Kidney glomerular epithelial cell (primary cell): ENCODE results near the gene TRAF2.

Source experiments
- DNase-seq: peaks from one replicate; lab custom pipeline; 2025; lab: John Stamatoyannopoulos, UW

The TRAF2 gene

DNA sequence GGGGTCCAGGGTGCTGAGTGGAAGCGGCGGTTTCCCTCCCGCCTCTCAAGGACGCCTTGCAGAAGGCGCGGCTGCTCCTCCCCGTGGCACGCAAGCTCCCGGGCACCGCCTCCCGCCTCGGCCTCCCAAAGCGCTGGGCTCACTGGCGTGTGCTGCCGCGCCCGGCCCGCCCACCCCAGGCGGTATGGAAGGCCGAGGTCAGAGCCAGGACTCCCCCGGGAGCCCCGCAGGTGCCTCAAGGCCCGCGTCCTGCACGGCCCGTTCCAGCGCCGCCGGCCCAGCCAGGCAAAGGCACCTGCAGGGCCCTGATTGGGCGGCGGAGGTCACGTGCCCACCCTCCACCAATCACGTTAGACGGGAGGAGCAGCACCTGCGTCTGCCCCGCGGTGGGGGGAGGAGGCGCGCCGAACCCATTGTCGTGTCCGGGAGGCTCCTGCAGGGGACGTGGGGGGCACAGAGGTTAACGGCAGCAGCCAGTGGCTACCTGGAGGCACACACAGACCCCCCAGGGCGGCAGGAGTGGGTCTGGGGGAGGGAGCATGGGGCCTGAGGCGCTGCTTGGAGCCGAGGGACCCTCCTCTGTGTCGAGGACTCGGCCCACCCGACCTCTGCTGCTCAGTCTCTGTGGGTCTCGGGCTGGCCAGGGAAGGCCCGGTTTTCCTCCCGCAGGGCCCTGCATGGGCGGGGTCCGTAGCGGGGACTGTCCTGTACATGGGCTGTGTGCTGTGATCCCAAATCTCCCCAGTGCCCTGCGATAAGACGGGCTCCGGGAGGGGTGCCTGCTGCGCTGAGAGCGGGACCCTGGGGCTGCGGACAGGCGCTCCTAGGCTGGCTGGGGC lies 63.7 kb downstream of the TRAF2 start:
- DNase-seq = peak; percentile 84

DNA sequence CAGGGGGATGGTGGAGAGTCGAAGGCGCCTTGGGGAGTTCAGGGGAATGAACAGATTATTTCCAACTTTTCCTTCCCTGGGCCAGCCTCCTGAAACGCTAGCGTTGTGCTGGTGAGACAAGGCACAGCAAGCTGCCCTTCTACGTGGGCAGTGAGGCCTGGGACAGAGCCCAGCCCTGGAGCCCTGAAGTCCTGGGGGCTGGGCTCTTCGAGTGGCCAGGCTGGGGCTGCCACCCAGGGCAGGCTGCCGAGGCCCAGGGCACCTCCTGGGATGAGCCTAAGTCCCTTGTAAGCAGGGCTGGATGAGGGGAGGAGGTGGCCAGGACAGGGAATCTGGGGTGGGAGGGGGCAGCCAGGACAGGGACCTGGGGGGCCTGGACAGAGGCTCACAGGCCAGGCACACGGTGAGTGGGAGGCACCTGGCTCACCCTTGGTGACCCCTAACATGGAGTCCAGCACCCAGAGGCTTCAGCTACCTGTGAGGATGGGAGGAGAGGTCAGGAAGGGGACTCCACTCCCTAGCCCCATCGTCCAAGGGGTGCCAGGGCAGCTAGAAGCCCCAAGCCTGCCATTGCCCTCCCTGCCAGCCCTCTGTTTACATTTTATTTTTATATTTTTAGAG lies 64.5 kb downstream of the TRAF2 start:
- DNase-seq = no peak

DNA sequence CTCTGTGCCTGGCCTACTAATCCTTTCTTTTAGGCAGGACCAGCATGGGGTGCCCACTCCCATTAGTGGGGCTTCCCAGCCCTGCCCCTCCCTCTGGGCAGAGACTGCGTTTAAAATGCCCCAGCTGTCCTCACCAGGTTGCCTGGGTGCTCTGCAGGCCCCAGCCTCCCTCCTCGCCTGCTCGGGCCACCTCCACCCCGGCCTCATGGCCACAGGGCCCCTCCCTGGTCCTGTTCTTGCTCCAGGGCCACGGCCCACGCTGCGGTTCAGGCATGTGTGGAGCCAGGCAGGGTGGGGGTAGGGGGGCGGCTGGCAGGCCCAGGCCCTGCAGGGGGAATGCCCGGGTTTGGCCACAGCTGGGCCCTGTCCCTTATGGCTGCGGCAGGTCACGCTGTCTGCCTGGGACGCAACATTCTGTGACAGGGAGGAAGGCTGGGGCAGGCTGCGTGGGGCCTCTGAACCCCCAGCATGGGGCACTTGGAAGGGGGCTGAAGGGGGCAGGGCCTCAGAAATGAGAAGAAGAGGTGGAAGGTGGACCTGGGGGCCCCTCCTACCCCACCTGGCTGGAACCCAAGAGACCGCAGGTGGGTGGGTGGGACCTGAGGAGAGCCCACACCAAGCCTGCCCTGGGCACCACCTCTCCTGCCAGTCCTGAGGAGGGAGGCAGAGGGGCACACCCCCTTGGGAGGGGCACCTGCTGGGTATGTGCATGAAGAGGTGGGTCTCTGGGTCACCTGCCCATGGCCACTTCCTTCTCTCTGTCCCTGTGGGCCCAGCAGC lies 65.4 kb downstream of the TRAF2 start, which contains the start of gene LCN12:
Gene LCN12, plus strand, starts transcription at position 733 of the 780 bp plus-strand sequence. CDS start 55 bp downstream, outside the sequence.
- no peak for DNase-seq

DNA sequence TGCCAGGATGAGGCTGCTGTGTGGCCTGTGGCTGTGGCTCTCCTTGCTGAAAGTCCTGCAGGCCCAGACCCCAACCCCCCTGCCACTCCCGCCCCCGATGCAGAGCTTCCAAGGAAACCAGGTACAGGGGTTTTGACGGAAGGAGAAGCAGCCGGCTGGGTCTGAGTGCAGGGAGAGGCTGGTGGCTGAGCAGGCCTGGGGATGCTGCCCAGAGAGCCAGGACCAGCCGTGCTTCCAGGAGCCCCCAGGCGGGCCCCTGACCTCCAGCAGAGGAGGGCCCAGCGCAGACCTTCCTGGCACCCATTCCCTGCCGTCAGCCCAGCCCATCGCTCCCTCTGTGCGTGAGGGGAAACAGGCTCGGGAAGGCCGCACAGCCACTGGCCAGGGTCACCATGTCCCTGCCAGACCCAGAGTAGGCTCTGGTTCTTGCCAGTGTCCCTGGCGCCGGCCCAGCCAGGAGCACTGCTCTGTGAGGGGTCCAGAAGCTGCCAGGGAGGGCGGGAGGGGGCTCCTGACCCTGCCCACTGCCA lies 66.1 kb downstream of the TRAF2 start:
- no peak for DNase-seq

DNA sequence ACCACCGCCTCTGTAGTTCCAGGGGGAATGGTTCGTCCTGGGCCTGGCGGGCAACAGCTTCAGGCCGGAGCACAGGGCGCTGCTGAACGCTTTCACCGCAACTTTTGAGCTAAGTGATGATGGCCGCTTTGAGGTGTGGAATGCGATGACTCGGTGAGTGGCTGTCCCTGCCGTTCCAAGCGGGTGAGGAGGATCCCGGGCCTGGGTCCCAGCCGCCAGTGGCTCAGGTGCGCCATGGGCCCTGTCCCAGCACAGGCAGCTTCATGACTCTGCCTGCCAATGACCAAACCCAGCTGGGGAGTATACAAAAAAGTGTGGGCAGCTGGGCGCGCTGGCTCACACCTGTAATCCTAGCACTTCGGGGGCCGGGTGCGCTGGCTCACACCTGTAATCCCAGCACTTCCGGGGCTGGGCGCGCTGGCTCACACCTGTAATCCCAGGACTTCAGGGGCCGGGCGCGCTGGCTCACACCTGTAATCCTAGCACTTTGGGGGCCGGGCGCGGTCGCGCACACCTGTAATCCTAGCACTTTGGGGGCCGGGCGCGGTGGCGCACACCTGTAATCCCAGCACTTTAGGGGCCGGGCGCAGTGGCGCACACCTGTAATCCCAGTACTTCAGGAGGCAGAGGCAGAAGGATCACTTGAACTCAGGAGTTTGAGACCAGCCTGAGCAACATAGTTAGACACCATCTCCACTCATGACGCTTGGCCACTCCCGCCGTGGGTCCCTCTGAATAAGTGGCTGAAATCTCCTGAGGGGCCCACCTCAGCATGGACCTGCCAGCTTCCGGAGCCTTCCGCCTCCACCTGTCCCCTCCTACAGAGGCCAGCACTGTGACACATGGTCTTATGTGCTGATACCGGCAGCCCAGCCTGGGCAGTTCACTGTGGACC lies 66.8 kb downstream of the TRAF2 start:
- no peak for DNase-seq

DNA sequence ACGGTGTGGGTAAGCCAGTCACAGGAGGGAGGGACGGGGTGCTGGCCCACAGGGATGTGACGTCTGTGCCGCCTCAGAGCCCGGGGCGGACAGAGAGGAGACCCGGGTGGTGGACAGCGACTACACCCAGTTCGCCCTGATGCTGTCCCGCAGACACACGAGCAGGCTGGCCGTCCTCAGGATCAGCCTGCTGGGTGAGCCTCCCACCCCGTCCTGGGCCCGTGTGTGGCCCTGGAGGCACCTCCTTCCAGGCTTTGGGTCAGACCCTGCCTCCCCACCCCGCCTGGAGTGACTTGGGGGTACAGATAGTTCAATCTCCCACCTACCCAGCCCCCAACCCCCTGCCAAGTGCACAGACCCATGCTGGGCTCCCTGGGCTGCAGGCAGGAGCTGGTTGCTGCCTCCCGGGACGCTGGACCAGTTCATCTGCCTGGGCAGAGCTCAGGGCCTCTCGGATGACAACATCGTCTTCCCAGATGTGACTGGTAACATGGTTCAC lies 67.5 kb downstream of the TRAF2 start:
- no peak for DNase-seq

DNA sequence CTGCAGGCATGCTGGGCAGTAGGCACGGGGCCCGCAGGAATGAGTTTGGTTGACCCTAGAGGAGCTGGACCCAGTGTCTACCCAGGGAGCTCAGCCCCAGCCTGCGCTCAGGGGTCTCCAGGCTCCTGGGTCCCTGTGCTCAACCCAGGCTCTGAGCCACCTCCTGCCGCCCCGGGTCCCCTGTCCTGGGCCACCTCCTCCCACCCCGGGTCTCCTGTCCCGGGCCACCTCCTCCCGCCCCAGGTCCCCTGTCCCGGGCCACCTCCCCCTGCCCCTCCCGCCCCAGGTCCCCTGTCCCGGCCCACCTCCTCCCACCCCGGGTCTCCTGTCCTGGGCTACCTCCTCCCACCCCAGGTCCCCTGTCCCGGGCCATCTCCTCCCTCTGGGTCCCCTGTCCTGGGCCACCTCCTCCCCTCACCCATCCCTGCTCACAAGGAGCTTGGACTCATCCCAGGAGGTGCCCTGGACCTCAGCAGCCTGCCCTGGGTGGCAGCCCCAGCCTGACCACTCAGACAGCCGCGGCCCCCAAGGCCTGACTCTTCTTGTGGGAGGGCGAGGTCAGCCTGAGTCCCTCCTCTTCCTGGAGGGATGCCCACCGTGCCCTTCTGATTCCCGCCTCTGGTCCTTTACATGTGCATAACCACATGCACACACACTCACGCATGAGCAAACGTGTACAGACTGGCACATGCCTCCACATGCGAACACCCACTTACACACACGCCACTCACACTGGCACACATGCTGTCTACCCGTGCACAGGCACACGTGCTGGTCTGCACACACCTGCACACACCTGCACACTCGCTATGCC lies 68.2 kb downstream of the TRAF2 start:
- no peak for DNase-seq

DNA sequence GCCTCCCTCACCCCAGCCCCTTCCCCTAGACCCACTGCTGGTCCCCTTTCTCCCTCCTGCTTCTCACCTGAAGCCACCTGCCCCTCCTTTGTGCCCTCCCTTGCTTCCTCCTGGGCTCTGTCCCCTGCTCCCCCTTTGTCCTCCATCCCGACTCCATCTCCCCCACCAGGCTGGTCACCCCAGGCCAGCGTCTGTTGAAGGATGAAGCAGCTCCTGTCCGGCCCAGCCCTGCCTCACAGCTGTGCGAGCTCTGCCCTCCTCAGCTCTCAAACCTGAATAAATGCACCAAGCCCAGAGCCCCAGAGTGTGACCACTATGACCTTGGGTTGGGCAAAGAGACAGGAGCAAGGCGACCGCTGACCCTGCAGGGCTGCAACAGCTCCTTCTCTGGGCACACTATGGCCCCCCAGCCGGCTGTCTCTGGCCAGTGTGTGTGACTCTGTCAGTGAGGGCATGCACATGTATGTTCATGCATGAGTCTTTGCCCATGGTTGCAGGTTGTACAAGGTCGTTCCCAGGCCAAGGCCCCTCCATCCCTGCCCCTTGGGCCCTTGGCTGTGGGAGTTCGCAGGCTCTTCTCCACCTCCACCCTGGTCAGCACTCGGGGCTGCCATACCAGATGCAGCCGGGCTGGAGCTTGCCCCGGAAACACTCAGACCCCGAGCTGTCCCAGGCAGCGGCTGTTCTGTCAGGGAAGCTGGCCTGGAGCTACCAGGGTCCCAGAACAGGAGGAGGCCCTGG lies 69.1 kb downstream of the TRAF2 start:
- DNase-seq = no peak

DNA sequence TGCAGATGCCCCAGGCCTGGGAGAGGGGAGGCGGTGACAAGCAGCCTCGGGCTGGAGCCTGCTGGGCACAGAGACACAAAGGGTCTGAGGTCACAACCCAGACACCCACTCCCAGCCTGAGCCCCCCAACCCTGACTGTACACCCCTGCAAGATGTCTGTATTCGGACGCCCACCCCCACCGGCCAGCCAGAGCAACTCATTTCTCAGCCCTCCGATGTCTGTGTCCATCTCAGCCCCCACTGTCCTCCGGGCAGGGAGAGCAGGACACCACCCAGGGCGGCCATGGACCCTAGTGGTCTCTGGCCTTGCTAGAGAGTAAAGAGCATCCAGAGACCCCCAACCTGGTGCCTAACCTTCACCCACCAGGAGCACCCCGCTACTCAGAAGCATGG lies 69.6 kb downstream of the TRAF2 start:
- DNase-seq = no peak

DNA sequence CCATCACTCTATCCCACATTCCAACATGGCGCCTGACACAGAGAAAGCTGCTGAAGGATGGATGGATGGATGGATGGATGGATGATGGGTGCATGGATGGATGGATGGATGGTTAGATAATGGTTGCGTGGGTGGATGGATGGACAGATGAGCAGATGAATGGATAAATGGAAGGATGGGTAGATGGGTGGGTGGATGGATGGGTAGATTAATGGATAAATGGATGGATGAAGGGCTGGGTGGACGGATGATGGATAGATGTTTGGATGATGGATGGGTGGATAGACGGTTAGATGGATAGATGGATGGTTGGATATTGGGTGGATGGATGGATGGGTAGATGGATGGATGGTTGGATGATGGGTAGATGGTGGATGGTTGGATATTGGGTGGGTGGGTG lies 70.3 kb downstream of the TRAF2 start:
- no peak for DNase-seq

DNA sequence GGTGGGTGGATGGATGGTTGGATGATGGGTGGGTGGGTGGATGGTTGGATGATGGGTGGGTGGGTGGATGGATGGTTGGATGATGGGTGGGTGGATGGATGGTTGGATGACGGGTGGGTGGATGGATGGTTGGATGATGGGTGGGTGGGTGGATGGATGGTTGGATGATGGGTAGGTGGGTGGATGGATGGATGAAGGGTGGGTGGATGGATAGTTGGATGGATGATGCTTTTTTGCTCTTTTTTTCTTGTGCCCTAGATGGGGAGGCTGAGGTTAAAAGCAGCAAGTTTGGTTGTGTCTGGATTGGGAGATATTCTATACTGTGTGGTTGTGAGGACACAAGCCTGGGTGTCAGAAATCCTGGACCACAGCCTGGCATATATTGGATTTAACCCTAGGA lies 71.1 kb downstream of the TRAF2 start:
- DNase-seq = no peak

DNA sequence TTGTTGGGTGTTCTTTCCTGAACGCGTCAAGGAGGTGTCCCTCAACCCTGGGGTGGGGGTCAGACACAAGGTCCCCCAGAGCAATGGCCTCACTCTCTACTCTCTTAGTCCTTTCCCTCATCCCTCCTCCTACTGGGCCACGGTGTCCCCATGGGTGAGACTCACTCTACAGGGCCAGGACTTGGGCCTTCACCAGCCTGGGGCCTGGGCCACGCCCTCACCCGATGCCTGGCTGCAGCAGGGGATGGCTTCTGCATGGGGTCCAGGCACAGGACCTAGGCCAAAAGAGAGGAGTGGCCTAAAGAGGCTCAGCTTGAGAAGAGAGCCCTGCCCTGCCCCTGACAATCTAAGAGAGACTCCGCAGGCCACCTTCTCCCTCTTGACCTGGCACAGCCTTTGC lies 71.6 kb downstream of the TRAF2 start:
- no peak for DNase-seq

DNA sequence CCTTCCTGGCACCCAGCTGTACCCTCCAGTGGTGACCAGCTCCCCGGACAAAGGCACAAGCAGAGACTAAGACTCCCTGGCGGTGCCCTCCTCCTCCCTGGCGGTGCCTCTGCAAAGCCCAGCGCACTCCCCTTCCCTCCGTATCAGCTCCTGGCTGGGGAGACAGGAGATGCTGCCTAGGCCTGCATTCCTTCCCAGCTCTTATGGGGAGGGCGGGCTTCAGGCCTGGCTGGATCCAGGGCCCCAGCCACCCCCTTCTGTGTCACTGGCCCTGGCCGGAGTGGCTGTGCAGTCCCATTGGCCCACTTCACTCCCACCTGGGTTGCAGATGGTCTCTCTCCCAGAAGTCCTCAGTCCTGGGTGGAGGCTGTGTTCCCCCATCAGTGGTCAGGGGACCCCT lies 72.2 kb downstream of the TRAF2 start:
- DNase-seq = no peak

DNA sequence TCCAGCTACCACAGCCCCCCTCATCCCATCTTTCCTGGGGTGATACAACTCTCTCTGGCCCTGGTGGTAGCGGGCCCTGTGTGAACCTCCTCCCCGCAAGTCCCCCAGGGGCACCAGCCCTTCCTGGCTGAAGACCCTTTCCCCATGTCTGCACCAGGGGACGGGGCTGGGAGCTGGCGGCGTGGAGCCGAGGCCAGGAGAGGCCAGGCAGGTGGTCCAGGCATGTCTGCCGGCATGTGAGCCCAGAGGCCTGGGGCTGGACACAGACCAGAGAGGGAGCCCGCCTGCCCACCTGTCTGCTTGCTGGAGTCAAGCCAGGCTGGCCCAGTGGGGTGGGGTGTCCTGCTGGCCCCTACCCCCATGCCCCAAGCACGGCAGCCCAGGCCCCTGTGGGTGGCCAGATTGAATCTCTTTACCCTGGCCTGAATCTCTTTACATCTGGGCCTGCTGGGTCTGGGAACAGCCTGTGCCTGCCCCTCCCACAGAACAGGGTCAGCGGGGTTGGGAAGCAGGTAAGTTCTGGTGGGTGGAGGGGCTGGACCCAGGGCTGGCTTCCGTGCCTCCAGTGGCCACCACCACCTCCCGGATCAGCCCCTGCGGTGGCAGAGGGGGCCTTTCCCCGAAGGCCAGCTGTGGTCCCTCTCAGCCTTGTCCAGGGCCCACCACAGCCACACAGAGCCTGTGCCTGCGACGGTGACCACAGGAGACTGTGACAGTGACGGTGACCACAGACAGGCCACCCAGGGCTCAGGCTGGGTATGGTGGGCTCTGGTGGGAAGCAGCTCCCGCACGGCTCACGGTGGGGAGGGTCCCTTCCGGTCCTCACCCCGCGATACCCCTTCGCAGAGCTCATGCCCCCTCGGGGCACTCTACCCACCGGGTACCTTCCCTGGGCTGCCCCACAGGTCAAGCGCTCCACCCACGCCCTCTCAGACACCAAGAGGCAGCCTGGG lies 72.9 kb downstream of the TRAF2 start:
- DNase-seq = no peak

DNA sequence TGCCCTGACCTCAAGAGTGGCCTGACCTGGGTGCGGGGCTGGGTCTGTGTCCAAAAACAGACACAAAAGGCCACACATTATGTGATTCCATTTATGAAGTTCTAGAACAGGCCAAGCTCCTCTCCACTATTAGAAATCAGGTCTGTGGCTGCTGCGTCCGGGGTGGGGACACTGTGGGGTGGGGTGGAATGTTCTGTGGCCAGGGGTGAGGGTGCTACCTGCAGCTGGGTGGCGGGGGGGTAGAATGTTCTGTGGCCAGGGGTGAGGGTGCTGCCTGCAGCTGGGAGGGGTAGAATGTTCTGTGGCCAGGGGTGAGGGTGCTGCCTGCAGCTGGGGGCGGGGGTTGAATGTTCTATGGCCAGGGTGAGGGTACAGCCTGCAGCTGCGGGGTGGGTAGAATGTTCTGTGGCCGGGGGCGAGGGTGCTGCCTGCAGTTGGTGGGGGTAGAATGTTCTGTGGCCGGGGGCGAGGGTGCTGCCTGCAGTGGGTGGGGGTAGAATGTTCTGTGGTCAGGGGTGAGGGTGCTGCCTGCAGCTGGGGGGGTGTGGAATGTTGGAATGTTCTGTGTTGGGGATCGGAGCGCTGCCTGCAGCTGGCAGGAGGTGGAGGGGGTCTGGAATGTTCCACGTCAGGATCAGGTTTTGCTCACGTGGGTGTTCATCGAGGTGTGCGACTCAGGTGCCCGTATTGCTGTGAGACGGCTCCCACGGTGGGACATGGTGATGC lies 74.1 kb downstream of the TRAF2 start:
- no peak for DNase-seq

DNA sequence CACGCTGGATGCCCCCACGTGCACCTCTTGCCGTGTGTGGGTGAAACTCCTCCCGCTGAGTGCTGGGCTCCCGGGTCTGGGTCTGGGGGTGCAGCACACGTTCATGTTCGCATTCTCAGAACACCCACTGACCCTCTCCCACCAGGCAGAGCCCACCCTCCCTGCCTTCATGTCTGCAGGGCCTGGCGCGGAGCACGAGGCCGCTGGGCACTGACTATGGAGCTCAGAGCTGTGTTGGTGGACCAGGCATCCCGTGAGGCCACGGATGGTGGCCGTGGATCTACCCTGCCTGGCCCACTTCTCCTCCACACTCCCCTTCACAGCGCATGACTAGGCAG lies 74.6 kb downstream of the TRAF2 start:
- no peak for DNase-seq

DNA sequence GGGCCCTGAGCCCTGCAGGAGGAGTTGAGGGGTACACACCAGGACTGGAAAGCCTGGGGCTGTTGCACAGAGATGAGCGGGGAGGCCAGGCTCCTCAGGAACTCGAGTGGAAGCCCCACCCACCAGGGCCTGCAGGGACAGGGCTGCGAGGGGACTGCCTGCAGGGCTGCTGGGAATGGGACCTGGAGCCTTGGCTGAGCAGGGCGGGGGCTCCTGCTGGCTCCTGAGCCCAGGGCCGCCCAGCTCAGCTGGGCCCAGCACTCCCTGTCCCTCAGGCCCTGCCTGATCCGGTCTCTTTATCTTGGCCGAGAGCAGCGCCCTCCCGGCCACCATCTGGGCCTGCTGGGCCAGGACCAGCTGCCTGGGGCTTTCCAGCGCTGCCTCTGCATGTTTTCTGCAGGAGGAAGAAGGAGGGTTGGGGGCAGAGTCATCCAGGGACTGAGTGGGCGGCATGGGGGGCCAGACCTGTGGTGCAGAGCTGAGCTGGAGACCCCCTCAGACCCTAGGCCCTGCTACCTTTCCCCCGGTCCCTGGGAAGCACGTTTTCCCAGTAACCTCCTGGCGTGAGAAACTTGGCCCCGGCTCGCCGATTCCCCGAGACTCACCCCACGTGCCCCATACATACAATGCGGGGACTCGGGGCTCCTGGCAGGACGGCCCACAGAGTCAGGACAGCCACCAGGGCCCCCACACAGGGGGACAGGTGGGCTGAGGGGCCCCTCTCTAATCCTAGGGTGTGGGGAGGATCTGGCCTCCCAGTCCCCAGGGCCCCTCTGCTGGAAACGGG lies 75.2 kb downstream of the TRAF2 start:
- no peak for DNase-seq
